ENCODE results near the gene SEL1L2. TPM values are rescaled to one million over a fixed set of nuclear protein-coding genes. Genes with fewer than 3 reads are reported as not detected.

The SEL1L2 gene
- total RNA-seq, 2 donors from 2014 or later = 0.28 TPM; not detected in 1

DNA sequence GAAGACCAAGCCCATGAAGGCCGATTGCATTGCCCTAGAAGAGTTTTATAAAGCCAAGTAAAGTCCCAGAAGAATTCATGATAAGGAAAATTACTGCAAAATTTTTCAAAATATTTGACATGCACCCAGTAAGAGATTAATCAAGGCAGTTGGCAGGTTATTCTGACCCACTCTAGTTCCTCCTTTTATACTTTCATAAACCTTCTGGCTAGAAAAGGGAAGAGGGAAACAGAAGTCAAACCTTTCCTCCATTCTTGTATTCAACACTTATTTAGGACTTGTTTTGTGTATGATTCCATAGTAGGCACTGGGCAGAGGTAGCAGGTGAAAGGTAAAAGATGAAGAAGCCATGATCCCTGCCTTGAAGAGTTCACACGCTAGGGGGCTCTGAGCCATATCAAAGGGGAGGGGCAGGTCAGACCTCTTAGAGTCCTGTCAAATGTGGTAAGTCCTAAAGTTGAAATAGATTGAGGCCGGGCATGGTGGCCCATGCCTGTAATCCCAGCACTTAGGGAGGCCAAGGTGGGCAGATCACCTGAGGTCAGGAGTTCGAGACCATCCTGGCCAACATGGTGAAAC, 120.2 kb downstream of the SEL1L2 start:
- H3K27ac ChIP-seq = no peak overlapping the region
- intact Hi-C loops (cut with DNase I) = loop anchor here (5.0 kb wide), 1 partner anchor 133 kb away; no protein-coding TSS in a partner anchor
- TF ChIP-seq POLR2A (IDR thresholded peaks at IDR 0.05) = no peak
- TF ChIP-seq POLR2AphosphoS5 (IDR thresholded peaks at IDR 0.05) = no peak
- TF ChIP-seq, protein P1, sequence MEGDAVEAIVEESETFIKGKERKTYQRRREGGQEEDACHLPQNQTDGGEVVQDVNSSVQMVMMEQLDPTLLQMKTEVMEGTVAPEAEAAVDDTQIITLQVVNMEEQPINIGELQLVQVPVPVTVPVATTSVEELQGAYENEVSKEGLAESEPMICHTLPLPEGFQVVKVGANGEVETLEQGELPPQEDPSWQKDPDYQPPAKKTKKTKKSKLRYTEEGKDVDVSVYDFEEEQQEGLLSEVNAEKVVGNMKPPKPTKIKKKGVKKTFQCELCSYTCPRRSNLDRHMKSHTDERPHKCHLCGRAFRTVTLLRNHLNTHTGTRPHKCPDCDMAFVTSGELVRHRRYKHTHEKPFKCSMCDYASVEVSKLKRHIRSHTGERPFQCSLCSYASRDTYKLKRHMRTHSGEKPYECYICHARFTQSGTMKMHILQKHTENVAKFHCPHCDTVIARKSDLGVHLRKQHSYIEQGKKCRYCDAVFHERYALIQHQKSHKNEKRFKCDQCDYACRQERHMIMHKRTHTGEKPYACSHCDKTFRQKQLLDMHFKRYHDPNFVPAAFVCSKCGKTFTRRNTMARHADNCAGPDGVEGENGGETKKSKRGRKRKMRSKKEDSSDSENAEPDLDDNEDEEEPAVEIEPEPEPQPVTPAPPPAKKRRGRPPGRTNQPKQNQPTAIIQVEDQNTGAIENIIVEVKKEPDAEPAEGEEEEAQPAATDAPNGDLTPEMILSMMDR (IDR thresholded peaks at IDR 0.05) = no peak
- H3K36me3 ChIP-seq = no peaks in the 10 kb centered on the region
- no peaks in the 10 kb centered on the region for H3K4me1 ChIP-seq (replicated peaks)
- no peak for DNase-seq (ENCODE audit: low spot score)
- no peaks in the 10 kb centered on the region for H3K9me3 ChIP-seq
- H3K4me3 ChIP-seq = no peak overlapping the region
- WGBS = 76% methylated on average over 4 of the region's 4 CpGs
- H3K27me3 ChIP-seq (replicated peaks; ENCODE audit: insufficient read depth) = no peaks in the 10 kb centered on the region

DNA sequence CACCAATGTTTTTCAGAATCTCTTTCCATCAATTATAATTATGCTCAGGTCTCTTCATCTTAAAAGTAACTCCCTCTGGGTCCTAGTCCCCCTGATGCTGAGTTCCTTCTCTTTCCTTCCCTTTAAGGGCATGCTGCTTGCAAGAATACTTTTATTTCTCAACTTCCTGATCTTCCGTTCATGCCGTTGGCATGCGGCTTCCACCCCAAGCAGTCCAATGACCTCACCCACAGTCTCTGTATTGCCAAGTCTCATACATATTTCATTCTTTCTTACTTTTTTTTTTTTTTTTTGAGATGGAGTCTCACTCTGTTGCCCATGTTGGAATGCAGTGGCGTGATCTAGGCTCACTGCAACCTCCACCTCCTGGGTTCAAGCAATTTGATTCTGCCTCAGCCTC, 122.1 kb downstream of the SEL1L2 start:
- Histone ChIP-seq H3K4me3 (no peak overlapping the region), H3K4me1 (replicated peaks) (no peaks in the 10 kb centered on the region), H3K27me3 (replicated peaks; ENCODE audit: insufficient read depth) (no peaks in the 10 kb centered on the region), H3K36me3 (no peaks in the 10 kb centered on the region), H3K27ac (no peak overlapping the region), H3K9me3 (no peaks in the 10 kb centered on the region)
- WGBS = 66% methylated on average over 4 of the region's 4 CpGs
- TF ChIP-seq, protein P1 (IDR thresholded peaks at IDR 0.05) = no peak
- TF ChIP-seq POLR2A (IDR thresholded peaks at IDR 0.05) (no peak), POLR2AphosphoS5 (IDR thresholded peaks at IDR 0.05) (no peak)
- intact Hi-C loops (cut with DNase I) = no loop called here
- no peak for DNase-seq (ENCODE audit: low spot score)

DNA sequence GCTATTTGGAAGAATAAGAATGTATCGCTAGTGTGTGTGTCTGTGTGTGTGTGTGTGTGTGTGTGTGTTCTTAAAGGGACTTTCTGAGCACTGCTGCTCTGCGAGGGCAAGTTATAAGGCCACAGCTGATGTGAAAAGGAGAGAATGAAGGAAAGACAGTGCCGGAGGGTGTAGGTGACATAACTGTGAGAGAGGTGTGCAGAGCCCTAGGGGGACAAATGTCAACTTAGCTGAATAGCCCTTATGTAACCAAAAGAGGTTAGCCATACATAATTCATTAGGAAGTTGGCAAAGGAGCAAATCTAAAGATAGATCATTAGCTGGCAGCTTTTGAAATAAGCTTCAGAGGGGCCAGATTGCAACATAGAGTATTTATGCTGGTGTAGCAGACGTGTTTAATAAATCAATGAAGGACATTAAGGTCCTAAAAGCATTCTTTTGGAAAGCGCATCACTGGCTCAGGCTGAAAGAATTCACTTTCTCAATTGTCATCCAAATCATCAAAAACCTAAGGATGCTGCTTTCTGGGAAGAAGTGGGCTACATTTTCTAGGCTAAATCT, 124.5 kb downstream of the SEL1L2 start:
- 20% methylated on average over 5 of the region's 5 CpGs for WGBS
- no peaks in the 10 kb centered on the region for H3K4me1 ChIP-seq (replicated peaks)
- TF ChIP-seq POLR2AphosphoS5 (IDR thresholded peaks at IDR 0.05) (peak; percentile 43), POLR2A (IDR thresholded peaks at IDR 0.05) (no peak)
- TF ChIP-seq, protein P1 (IDR thresholded peaks at IDR 0.05) = no peak
- peak overlapping the region; percentile 35 to 46 for H3K27ac ChIP-seq
- no peaks in the 10 kb centered on the region for H3K27me3 ChIP-seq (replicated peaks; ENCODE audit: insufficient read depth)
- H3K4me3 ChIP-seq = no peak overlapping the region
- intact Hi-C loops (cut with DNase I) = loop anchor here (2.0 kb wide), 1 partner anchor 13 kb away; no protein-coding TSS in a partner anchor
- no peaks in the 10 kb centered on the region for H3K9me3 ChIP-seq
- DNase-seq (ENCODE audit: low spot score) = no peak
- H3K36me3 ChIP-seq = no peaks in the 10 kb centered on the region

DNA sequence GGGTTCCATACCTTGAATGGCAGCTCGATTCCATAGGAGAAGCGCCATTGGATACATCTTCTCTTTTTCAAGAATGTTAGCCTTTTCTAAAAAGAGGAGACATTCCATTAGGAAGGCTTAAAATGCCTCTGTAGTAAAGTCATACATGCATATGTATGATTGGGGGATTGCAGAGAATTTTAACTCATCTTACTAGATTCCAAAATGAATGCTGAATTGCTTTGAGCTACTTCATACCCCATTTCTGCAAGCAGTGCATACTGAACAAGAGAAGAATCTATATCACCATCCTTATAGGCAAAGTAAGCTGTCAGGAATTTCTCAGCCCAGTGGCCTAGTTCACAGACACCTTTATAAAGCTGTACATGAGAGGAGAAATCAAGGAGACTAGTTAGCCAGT, 125.3 kb downstream of the SEL1L2 start:
- no peak overlapping the region for H3K4me3 ChIP-seq
- H3K9me3 ChIP-seq = no peaks in the 10 kb centered on the region
- TF ChIP-seq POLR2AphosphoS5 (IDR thresholded peaks at IDR 0.05) = no peak
- TF ChIP-seq, protein P1 (IDR thresholded peaks at IDR 0.05) = no peak
- no peak for TF ChIP-seq POLR2A (IDR thresholded peaks at IDR 0.05)
- WGBS = 89% methylated on average over 2 of the region's 2 CpGs
- no peaks in the 10 kb centered on the region for H3K4me1 ChIP-seq (replicated peaks)
- H3K27me3 ChIP-seq (replicated peaks; ENCODE audit: insufficient read depth) = no peaks in the 10 kb centered on the region
- no peaks in the 10 kb centered on the region for H3K36me3 ChIP-seq
- DNase-seq (ENCODE audit: low spot score) = no peak
- intact Hi-C loops (cut with DNase I) = no loop called here
- H3K27ac ChIP-seq = peak overlapping the region; percentile 35 to 46

DNA sequence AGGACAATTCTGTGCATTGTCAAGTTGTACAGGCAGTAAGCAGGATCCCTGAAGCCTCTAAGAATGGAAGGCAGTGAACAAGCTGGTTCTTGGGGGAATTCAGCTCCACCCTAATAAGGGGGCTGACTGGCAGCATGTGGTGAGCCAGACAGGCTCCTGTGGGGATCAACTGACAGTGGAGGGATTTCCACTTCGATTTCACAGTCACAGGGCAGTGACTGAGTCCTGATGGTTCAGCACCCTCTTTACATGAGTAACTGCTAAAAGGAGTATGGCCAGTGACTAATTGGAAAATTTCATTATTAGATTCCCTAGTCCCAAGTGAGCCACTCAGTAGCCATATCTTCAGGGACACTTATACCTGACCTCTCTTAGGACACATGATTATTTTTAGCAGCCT, 127.2 kb downstream of the SEL1L2 start:
- Histone ChIP-seq H3K4me3 (no peak overlapping the region), H3K27me3 (replicated peaks; ENCODE audit: insufficient read depth) (no peaks in the 10 kb centered on the region), H3K4me1 (replicated peaks) (no peaks in the 10 kb centered on the region), H3K27ac (no peak overlapping the region), H3K9me3 (no peaks in the 10 kb centered on the region), H3K36me3 (no peaks in the 10 kb centered on the region)
- DNase-seq (ENCODE audit: low spot score) = no peak
- intact Hi-C loops (cut with DNase I) = no loop called here
- TF ChIP-seq POLR2AphosphoS5 (IDR thresholded peaks at IDR 0.05) (no peak), POLR2A (IDR thresholded peaks at IDR 0.05) (no peak)
- TF ChIP-seq, protein P1 (IDR thresholded peaks at IDR 0.05) = no peak
- 76% methylated on average over 1 of the region's 1 CpG for WGBS
